ENCODE data around the gene ARID5A.

ARID5A gene

DNA sequence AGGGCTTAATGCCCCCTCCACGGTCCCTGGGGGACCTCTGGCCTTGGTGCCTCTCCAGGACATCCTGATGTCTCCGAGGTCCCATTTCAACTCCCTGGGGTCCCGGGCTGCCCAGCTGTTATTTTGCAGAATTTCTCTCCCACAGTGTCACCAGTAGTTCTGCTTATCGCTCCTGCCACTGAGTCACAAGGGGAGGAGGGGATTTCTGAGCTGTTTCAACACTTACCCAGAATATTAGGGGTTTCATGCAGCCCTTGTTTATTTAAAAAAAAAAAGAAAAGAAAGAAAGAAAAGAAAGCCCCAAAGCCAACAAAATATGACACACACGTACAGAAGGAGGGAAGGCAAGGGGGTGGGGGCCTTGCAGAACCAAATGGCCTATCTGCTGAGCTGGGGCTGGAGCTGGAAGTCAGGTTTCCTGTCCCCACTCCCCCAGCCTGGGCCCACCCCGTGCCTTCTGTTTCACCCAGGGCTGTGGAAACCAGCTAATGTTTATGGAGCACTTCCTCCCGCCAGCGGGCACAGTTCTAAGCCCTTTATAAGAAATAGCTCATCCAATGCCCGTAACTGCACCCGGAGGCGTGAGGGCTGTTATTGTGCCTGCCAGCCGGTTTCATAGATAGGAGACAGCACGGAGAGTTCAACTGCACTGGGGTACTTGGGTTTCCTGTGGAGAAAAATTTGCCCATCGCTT lies 8.4 kb upstream of the ARID5A start:
- DNase-seq = no peak

DNA sequence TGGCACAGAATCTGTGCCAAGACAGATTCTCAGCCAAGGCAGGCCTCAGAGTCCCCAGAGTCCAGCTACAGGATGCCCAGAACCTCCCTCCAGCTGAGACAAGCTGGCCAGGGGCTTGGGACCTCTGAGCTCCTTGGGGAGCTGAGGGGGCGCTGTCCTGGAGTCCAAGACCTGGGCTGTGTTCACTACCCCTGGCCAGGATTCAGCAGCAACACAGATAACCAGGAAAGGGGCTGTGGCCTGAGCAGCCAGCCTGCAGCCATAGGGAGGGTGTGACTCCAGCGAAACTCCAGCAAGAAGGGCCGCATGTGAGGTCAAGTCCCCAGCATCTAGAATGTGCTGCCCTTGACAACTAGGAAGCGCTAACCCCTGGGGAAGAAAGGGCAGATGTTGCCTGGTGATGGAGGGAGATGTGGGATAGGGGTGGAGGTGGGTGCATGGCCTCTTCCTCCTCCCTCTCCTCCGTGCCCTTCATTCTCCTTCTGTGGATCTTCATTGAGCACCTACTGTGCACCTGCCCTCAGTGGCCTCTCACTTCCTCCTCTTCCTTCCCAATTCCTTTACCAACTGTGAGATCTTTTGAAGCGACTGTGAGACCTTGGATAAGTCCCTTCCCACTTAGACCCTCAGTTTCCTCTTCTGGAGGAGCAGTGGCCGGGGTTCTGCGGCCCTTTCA lies 7.7 kb upstream of the ARID5A start:
- DNase-seq = no peak

DNA sequence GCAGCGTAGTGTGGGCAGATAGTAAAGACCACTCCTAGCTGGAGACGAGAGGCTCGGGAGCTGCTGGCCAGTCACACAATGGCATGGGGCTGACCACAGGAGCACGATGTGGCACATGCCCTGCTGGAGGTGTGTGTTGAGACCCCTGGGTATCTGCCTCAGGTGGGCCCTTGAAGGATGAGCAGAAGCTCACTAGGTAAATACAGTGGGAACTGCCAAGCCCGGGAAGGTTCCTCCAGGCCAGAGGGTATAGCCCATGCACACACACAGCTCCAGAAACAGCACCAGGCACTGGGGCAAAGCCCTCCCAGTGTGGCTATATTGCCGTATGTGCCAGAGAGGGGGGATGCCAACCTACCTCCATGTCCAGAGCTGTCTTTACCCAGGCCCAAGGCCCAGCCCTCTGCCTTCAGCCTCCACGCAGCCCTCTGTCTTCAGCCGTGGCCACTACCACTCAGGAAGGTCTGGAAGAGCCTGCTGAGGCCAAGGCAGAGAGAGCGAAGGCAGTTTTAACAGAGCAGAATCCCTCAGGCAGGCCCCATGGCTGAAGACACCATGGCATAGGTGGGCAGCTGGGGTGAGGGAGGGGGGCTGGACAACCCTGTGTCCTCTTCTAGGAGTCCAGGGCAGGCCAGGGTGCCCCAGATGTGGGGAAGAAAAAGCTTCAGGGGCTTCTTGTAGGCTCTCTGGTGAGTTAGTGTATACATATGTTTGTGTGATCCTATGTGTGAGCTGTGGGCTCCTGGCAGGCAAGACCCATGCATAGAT lies 7.0 kb upstream of the ARID5A start:
- no peak for DNase-seq

DNA sequence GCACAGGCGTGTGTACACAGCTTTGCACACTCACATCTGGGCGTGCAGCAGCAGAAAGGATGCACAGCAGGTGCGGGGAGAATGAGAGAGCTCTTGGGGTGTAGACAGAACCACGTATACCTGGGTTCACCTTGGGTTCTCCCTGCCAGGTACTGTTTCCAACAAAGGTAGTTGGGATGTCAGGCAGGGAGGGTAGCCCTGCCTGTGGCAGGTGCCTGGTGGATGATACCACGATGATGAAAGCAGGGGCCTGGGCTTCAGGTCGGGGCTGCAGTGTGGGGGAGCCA lies 6.5 kb upstream of the ARID5A start:
- DNase-seq = no peak

DNA sequence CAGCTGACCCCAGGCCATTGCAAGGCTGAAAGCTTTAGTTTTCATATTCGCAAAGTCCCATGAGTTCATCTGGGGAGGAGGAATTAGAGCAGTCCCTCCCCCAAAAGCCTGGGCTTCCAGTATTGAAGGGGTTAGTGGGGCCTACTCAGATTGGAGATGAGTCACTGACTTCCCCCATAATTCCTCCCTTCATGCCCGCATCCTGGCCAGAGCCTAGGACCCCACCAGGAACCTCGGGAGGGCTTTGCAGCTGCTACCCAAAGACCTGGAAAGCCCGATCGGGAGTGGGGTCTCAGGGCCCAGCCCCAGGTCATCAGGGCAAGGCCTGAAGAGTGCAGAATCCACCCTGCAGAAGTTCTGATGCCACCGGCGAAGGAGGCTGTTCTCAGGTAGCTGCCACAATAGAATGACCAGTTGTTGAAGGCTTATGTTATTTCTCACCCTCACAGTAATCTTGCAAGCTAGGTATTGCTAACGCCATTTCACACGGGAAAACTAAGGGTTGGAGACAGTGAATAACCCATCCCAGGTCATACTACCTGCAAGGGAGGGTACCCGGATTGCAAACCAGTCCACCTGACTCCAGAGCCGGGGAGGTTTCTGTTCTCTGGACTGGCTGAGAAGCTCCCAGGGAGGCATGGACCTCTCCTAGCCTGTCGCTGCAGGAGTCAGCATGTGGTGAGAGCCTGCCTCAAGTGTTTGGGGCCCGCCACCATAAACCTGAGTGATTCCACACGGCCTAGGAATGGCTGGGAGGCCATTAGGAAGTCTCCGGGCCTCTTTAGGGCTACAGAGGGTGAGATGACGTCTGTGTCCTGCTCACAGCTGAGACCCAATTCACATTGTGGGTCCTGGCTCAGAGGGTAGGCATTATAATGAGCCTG lies 5.8 kb upstream of the ARID5A start:
- DNase-seq = no peak

DNA sequence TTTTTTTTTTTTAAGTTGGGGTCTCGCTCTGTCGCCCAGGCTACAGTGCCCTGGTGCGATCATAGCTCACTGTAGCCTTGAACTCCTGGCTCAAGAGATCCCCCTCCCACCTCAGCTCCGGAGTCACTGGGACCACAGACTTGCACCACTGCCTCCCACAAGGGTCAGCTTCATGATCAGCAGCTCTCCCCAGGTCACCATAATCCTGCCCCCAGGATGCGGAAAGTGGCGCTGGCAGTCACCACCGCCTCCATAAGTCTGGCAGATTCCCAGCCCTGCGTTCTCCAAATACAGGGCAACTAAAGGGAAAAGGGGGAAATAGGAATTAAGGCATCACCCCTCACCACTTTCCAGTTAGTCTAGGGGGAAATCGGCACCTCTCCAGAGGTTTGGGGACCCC lies 5.2 kb upstream of the ARID5A start:
- DNase-seq = no peak

DNA sequence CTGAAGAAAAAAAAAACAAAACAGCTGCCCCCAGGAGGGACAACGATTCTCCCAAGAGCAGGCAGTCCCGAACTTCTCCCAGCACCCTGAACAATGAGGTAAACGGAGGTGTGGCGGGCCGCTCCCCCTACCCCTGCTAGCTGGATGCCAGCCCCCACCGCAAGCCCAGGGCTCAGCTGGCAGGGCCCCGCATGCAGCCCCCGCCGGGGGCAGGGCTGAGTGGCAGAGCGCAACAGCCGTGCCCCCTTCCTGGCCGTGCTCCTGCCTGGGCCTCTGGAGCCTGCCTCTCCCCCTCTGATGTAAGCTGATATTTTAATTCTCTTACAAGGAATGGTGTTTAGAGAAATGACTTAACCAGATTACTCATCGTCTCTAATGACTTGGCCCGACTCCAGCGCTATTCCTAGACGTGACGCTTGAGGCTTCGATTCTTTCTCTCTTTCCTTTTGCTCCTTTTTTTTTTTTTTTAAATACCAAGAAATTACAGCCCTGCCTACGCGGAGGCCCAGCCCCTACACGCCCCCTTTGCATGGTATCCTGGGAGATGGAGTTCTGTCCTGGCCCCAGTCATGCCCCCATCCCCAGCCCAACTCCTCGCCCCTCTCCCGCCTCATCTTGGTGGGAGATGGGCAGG lies 4.6 kb upstream of the ARID5A start:
- DNase-seq = peak; percentile 50

DNA sequence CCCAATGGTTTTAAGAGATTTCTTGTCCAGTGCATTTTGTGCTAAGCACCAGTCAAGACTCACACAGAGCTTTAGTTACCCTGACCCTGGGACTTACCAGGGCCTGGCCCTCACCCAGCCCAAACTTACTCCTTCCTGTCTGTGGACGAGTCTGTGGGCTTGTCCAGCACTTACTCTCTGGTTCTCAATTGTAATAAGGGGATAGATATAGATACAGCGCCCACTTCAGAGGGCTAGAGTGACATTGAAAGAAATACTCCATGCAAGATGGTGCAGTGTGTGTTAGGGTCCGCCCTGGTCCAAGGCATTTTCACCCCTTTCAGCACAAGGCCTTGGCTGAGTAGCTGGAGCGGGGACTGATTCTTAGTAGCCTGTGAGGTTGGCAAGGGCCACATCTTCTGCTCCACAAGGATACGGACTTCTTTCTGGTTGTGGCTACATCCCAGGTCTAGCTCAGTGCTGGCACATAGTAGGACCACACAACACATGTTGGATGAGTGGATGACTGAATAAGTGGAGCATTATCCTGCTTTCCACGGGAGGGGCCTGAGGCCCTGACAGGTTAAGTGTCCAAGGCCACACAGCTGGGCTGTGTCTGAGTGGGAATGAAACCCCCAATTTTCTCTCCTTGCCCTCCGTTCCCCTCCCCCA lies 3.8 kb upstream of the ARID5A start:
- DNase-seq = no peak

DNA sequence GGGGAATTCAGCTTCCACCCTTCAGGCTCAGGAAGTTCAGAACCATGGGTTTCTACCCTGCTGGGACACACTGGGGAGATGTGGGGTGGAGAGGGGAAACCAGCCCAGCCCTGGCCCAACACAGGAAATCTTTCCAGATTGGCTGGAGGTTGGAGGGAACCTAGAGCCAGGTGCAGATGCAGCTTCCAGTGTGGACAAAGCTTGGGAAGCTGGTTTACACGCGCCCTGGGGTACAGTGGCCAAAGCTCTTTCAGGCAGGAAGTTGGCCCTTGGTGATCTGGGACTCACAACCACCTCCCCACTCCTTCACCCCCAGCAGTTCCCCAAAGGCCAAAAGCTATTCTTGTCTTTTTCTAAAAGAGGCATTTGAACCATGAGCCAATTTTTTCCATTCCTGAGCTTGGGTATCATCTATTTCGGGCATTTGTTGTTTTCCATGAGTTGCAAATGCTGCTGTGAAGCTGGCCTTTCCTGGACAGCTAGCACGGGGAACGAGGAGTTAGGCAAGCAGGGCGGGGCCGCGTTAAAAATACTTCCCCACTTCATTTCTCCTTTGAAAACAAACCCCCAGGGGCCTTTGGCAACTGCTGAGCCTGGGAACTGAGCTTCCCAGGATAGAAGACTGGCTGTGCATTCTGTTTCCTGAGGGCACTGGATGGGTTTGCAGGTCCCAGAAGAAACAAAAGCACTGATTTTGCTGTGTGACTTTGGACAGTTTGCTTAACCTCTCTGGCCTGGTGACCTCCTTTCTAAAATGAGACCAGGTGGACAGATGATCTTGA lies 3.1 kb upstream of the ARID5A start:
- DNase-seq = peak; percentile 20

DNA sequence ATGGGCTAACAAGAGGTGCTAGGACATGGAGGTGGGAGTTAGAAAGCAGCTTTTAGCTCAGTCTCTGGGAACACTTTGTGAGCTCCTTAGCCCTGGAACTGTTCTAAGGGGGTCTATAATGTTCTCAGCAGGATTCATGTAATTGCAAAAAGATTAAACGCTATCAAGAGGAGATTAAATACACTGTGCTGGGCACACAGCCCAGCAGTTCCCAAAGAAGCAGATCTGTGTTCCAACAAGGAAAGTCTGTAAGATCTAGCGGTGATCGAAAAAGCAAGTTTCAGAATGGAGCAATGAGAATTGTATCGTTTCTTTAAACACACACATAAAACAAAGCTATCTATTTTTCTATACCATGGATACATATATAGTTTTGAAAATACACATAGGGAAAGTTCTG lies 2.4 kb upstream of the ARID5A start:
- no peak for DNase-seq

DNA sequence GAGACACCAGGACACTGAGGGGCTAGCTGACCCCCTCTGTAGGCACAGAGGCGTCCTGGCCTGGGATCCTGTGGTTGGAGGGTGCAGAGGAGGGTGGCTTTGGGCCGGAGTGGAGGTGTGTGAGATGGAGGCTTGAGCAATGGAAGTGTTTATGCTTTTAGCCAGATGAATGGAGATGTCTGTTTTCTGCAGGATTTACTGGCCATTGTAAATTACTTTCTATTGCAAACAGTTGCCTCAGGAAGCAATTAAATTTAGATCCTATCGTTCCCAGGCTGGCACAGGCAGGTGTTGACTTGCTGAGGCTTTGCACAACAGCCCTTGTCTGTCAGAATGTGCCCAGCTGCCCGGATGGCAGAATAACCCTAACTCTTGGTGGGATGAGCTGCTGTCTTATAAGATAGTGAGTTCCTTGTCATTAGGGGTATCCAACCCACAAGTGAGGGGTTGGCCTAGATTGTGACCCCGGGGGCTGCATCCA lies 1.8 kb upstream of the ARID5A start:
- DNase-seq = peak; percentile 35

DNA sequence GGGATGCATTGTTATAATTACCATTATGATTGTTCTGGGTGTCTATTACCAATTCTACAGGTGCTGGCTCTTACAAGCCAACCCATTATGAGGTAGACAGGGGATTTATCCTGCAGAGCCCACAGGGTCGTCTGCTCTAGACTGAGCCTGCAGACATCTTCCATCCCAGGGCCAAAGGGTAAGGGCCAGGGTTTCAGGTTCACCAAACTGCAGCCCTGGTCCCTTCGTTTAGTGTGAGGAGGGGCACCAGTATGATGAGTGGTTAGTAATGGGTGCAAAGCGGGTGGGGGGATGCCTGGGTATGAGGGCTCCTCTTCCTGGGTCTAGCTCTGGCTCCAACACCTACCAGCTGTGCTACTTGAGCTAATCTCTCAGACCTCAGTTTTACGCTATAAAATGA lies 1.2 kb upstream of the ARID5A start:
- DNase-seq = no peak

DNA sequence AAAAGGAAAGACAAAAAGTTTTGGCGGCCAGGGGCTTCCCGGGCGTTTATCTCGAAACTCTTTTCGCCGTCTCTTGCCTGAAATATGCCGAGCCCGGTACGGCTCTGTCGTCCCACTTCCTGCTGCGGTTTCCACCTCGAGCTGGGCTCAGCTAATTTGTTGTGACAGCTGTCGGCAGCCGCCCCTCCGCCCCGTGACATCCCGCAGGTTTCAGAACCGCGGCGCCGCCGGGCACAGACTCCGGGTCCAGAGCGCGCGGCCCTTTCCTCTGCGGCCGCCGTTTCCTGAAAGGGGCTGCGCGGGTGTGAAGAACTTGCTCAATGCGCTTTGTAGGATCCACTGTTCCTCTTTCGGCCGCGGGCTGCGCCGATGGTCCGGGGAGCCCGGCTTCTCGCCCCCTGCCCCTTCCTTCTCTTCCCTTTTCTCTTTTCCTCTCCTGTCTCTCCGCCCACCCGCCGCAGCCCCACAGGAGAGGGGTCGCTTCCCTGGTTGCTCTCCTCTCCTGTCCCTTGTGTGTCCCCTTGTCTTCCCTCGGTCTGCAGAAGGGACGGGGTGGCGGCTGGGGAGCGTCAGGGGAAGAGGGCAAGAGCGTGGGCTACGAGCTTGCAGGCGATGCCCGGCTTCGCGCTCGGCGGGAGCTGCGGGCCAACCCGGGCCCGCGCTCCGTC lies 648 bp downstream of the ARID5A start:
- no peak for DNase-seq

DNA sequence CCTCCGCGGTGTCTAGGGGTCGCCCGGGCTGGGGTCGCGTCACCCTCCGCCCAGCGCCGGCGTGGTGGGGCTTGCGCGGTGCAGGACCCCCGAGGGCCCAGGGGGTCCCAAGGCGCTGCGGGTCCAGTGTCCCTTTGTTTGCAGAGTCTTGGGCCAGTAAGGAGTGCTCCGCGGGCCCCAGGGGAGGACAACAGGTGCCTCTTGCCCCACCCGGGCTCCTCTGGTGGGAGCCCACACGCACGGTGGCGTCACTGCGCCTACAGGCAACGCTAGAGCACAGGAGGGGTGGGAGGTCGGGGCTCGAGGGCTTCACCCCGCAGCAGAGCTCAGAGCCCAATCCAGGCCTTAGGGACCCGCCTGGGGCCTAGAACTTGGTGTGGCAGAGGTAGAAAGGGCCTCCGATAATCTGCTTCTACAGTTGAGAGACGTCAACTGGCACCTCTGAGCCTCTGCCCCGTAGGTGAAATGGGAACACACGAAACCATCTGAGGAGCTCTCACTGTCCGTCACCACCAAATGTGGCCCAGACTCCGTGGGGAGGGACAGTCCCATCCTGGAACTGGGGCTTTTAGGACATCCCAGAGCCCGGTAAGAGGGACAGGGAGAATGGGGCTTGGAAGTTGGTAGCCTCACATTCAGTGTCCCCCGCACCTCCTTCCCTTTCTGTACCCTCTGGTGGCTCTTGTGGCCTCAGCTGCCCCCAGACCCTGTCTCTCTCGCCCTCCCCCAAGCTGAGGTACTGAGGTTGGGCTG lies 1.4 kb downstream of the ARID5A start:
- no peak for DNase-seq

DNA sequence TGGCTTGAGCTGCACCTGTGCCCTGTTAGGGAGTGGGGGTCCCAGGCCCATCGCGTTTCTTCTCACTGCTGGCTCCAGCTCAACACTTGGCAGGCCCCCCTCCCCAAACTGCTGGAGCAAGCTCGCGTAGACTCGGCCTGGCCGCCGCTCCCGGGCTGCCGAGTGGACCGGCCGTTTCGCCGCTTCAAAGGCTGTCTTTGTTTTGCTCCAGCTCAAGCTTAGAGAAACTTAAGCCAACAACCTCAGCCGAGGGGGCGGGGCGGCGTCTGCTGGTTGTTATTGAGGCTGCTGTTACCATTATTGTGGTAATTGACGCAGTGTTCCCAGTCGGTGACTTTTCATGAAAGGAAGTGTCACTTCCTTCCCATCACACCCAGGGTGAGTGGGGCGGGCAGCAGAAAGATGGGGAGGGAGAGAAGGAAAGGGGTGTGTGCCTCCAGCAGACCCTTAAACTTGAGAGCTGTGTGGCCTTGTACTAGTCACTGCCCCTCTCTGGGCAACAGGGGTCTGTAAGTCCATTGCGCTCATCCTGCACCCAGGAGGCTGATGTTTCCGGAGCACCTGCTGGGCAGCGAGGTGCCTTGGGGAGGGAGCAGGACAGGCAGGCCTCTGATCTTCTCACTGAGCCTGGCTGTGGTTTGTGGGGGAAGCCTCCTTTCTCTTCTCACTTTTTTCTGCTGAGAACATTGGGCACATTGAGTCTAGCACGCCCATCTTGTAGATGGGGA lies 2.1 kb downstream of the ARID5A start:
- no peak for DNase-seq

DNA sequence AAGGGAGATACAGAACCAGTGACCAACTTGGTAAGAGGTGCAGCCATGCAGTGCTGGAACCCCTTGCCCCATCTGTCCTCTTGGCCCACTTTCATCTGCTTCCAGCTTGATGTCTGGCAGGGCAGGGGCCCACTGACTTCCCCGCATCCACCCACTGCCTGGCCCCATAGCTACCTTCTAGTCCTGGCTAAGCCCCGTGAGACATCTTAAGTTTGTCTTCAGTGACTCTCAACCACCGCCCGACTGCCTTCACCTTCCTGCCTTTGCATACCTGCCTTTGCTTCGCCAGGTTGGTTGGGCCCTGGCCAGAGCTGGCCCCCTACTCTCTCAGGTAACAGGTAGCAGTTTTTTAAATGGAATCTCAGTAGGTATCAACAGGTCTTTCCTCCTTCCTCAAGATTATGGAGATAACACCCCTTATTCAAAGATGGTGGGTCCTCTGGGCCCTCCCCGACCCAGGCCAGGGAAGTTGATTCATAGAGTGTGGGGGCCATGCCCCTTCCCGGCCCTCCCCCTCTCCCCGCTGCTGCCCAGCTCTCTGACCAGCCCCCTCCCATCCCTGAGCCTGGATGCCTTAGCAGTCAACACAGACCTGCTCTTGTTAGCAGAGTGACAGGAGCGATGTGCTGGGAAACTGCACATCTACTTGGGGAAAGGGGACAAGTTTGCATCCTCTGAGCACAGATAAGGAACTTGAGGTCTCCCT lies 2.8 kb downstream of the ARID5A start:
- no peak for DNase-seq

DNA sequence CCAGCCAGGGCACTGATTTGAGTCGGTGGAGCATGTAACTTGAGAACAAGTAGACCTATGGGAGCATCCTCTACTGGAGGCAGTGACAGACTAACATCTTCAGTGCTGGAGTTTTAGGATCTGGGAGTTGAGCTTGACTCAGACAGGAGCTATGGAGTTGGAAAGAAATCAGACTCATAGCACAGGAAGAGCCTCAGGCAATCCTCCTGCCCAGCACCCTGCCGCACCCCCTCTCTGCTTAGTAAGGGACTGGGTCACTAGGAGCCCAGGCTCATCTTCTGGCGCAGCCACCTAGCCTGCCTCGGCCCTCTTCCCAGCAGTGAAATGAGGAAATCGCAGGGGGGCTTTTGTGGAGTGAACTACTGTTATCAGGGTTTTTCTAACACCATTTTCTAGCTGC lies 3.6 kb downstream of the ARID5A start:
- no peak for DNase-seq

DNA sequence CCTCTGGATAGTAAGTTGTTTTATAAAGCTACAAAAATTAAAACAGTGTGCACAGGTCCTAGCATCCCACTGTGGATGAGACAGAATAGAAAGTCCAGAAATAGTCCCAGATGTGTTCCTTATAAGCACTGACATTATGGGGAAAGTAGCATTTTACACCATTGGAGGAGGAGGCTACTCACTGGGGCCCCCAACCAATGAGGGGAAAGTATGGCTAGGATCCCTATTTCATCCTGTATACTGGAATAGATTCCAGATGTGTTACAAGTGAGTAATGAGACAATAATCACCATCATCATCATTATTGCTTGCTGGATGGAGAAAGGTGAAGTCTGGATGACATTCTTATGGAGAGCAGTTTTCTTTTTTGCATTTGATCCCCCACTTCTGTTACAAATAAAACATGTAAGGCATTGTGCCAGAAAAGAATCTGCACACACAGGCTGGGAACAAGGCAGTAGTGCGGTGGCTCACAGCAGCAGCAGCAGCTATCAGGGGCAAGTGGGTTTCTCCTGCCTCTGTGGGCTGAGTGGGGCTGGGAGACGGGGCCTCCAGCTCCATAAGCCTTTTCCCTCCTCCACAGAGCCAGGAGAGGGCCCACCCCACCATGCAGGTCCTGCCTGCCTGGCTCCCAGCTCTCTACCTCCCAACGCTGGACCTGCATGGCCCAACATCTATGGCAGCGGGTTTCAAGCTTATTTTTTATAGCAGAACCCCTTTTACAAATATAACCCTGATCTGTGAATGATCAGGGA lies 5.0 kb downstream of the ARID5A start:
- no peak for DNase-seq
